ENCODE data around the gene ENTREP1. TPM values are rescaled to one million over a fixed set of nuclear protein-coding genes. Genes with fewer than 3 reads are reported as not detected.

The ENTREP1 gene
- total RNA-seq, 1 donor from 2014 or later, result 0.53 TPM

GRCh38 chr9:69346596-69347390, 21.8 kb downstream of the ENTREP1 start:
- Histone ChIP-seq H3K36me3 (ENCODE audit: control insufficient read depth, insufficient read depth, low read length) (no peaks in the 10 kb centered on the region), H3K4me3 (ENCODE audit: low read depth, low read length) (no peak overlapping the region), H3K27me3 (ENCODE audit: control insufficient read depth, insufficient read depth, low read length) (no peaks in the 10 kb centered on the region)
- no peak for TF ChIP-seq CTCF (IDR thresholded peaks at IDR 0.05; ENCODE audit: insufficient read depth, low read length, severe bottlenecking)
- DNase-seq (ENCODE audit: low read depth) (peak; percentile 14), FAIRE-seq (no peak)

- FAIRE-seq (peak; percentile 62), DNase-seq (ENCODE audit: low read depth) (no peak)
- TF ChIP-seq CTCF (IDR thresholded peaks at IDR 0.05; ENCODE audit: insufficient read depth, low read length, severe bottlenecking), result no peak
- Histone ChIP-seq H3K27me3 (ENCODE audit: control insufficient read depth, insufficient read depth, low read length) (no peaks in the 10 kb centered on the region), H3K4me3 (ENCODE audit: low read depth, low read length) (no peak overlapping the region), H3K36me3 (ENCODE audit: control insufficient read depth, insufficient read depth, low read length) (no peaks in the 10 kb centered on the region)
Measured at GRCh38 chr9:69347607-69348006, 22.6 kb downstream of the ENTREP1 start.

GRCh38 chr9:69351227-69351626, 26.2 kb downstream of the ENTREP1 start:
- Histone ChIP-seq H3K4me3 (ENCODE audit: low read depth, low read length) (no peak overlapping the region), H3K27me3 (ENCODE audit: control insufficient read depth, insufficient read depth, low read length) (no peaks in the 10 kb centered on the region), H3K36me3 (ENCODE audit: control insufficient read depth, insufficient read depth, low read length) (no peaks in the 10 kb centered on the region)
- FAIRE-seq, result no peak
- no peak for DNase-seq (ENCODE audit: low read depth)
- no peak for TF ChIP-seq CTCF (IDR thresholded peaks at IDR 0.05; ENCODE audit: insufficient read depth, low read length, severe bottlenecking)

GRCh38 chr9:69355232-69355631, 30.2 kb downstream of the ENTREP1 start:
- Histone ChIP-seq H3K27me3 (ENCODE audit: control insufficient read depth, insufficient read depth, low read length) (no peaks in the 10 kb centered on the region), H3K36me3 (ENCODE audit: control insufficient read depth, insufficient read depth, low read length) (no peaks in the 10 kb centered on the region), H3K4me3 (ENCODE audit: low read depth, low read length) (no peak overlapping the region)
- DNase-seq (ENCODE audit: low read depth) (no peak), FAIRE-seq (no peak)
- no peak for TF ChIP-seq CTCF (IDR thresholded peaks at IDR 0.05; ENCODE audit: insufficient read depth, low read length, severe bottlenecking)

- no peak for TF ChIP-seq CTCF (IDR thresholded peaks at IDR 0.05; ENCODE audit: insufficient read depth, low read length, severe bottlenecking)
- H3K4me3 ChIP-seq (ENCODE audit: low read depth, low read length), result no peak overlapping the region
- no peaks in the 10 kb centered on the region for H3K27me3 ChIP-seq (ENCODE audit: control insufficient read depth, insufficient read depth, low read length)
- FAIRE-seq (peak; percentile 66), DNase-seq (ENCODE audit: low read depth) (no peak)
- no peaks in the 10 kb centered on the region for H3K36me3 ChIP-seq (ENCODE audit: control insufficient read depth, insufficient read depth, low read length)
Measured at GRCh38 chr9:69357030-69357775, 32.2 kb downstream of the ENTREP1 start.
